DMS79 (cell line): ENCODE measurements around the gene CCSER1.
A peak's percentile ranks its signal among the peaks of the same experiment; 100 is the strongest.
"Not testable (repeated sequence)": the region's sequence is repeated elsewhere in the genome, so short reads cannot be mapped to it uniquely, and the experiment has no call there.

Experiments
- DNase-seq: peaks from one replicate; lab custom pipeline; 2025; lab: John Stamatoyannopoulos, UW

CCSER1 gene

GRCh38 chr4:90299373-90299772 lies 172.2 kb downstream of the CCSER1 start:
- no peak for DNase-seq

GRCh38 chr4:90306810-90307209 lies 179.6 kb downstream of the CCSER1 start:
- no peak for DNase-seq

- DNase-seq, result not testable (repeated sequence)
These were observed 189.9 kb downstream of the CCSER1 start for GRCh38 chr4:90317140-90317539.

DNA sequence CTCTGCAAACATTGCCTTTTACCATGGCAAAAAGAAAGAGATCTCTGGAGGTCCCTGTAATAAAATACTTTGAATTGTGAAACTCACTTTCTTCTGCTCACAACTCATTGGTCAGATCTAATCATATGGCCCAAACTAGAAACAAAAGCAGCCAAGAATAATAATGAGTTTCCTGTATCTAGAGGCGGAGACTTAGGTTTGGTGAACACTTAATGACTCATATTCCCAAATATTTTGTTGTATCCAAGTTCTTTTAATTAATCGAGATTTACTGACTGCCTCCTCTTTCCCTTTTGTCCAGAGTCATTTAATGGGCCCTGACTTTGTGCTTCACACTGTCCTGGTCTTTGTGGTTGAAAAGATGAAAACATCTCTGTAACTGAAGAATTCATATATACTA lies 190.6 kb downstream of the CCSER1 start:
- no peak for DNase-seq

GRCh38 chr4:90318193-90318592 lies 191.0 kb downstream of the CCSER1 start:
- no peak for DNase-seq

DNA sequence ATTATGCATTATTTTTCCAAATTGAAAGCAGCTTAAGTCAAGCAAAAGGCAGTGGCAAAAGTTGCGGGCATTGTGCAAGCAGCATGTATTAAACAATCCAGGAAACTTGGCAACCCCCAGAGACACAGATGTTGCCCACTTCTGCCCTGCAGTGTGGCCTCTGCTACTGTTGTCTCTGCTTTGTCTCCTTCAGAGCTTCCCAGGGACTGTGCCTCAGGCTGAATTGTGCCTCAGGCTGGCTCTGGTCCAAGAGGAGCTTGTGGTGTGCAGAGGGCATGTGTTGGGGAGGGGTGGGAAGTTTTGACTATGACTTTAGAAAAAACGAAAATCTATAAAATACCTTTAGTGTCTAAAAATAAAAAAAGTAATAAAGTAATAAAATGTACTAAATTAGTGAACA lies 201.4 kb downstream of the CCSER1 start:
- DNase-seq, result no peak

GRCh38 chr4:90330546-90330945 lies 203.4 kb downstream of the CCSER1 start:
- no peak for DNase-seq

- DNase-seq, result no peak
These were observed 218.5 kb downstream of the CCSER1 start for GRCh38 chr4:90345549-90346215.

DNA sequence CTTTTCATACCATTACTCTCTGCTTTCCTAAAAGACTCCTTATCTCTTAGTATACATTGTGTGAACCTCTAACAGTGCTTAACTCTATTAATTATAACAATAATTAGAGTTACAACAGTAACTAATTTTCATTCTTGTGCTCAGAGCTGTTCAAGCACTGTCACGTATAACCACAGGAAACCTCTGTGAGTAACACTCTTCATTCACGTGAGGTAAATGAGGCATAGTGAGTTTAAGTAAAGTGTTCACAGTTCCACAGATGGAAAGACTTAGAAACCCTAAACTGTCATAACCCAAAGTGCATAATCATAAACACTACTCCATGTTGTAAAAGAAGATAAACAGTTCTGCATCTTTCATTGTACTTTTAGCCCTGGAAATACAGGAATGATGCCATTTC lies 222.4 kb downstream of the CCSER1 start:
- no peak for DNase-seq

GRCh38 chr4:90357117-90357710 lies 230.0 kb downstream of the CCSER1 start:
- DNase-seq, result peak; percentile 34

GRCh38 chr4:90375081-90375480 lies 247.9 kb downstream of the CCSER1 start:
- DNase-seq, result no peak

- DNase-seq, result no peak
These were observed 266.0 kb downstream of the CCSER1 start for GRCh38 chr4:90393215-90393614.

DNA sequence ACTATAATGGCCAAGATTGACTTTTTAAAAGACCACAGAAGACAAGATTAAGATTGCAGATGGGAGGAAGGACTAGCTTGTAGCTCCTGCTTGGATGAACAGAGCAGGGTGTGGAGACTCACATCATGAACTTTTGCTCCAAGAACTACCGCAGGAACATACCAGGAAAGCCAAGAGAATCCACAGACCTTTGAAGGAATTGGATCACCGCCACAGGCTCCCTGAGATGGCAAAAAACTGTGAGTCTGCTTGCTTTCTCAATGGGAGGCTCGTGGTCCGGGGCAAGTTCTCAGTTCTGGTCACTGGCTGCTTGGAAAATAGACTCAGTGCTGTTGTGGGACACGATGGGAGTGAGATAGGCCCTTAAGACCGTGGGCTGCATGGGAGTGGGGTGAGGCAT lies 276.6 kb downstream of the CCSER1 start:
- no peak for DNase-seq

- not testable (repeated sequence) for DNase-seq
These were observed 280.7 kb downstream of the CCSER1 start for GRCh38 chr4:90407897-90408296.

- DNase-seq, result not testable (repeated sequence)
These were observed 285.6 kb downstream of the CCSER1 start for GRCh38 chr4:90412786-90413185.

- no peak for DNase-seq
These were observed 287.9 kb downstream of the CCSER1 start for GRCh38 chr4:90415116-90415515.

DNA sequence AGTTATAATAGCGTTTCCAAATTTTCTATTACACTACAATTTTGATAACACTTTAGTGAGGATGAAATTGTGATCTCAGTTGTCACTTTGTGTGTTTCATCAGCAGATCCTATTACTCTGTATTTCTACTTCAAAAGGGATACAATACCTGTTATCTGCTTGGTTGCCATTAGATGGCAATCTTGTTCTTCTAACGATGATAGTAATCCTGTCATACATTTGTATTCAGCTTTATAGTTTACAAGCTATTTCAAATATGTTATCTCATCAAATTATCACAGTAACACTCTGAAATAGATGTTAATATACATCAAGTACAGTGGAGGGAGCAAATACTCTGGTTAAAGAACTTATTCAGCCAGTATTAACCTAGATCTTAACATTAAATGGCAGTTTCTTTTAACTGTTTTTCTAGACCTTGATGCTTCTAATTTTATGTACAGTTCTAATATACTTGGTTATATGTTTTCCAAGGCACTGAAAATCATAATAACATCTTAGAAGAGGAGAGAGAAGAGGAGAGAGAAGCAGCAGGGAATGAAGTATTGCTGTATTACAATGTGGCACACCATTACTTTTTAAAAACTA lies 292.0 kb downstream of the CCSER1 start:
- DNase-seq, result peak; percentile 37

DNA sequence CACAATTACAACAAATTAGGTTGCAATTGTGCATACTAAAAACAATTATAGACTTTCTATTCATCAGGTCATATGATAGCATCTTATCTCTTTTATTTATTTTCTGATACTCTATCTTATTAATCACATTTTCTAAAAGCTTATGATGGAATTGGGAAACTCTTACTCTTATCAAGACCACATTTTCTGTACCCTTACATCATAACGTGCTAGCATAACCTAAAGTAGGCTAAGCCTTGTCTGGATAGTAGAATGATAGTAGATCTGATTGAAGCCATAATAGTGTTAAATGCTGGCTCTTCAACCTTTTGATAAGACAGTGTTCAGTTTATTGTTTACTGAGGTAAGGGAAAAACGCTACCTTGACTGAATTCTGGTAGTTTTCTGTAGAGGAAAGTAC lies 294.0 kb downstream of the CCSER1 start:
- DNase-seq, result no peak

DNA sequence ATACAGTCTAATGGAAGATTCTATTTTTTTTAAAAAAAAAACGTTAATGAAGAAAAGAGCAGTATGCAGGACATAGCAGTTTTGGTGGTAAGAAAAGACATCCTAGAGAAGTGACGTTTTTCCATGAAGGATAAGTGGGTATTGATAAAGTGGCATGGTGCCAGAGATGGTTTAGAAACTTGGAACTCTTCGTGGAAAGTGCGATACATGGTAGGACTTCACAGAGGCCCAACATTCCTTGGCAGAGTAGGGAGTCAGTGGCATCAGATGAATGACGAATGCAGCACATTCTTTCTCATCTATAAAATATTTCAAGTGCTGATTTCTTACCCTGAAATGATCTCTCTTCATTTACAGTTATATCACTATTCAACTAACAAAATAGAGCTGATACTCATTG lies 298.7 kb downstream of the CCSER1 start:
- no peak for DNase-seq

DNA sequence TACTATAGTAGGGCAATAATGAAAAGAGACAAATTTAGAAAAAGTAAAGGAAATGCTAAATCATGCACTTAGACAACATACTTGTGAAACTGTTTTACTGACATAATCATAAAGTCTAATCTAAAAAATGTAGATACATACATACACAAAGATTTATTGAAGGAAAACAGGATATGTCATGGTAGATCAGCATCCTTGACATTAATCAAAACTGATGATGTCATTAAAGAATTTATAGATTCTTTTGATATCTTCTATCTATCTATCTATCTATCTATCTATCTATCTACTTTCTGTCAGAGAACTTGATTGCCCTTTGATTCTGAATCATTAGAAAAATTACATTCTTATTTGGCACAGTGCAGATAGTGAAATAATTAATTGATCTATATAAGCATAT lies 311.3 kb downstream of the CCSER1 start:
- DNase-seq, result no peak

DNA sequence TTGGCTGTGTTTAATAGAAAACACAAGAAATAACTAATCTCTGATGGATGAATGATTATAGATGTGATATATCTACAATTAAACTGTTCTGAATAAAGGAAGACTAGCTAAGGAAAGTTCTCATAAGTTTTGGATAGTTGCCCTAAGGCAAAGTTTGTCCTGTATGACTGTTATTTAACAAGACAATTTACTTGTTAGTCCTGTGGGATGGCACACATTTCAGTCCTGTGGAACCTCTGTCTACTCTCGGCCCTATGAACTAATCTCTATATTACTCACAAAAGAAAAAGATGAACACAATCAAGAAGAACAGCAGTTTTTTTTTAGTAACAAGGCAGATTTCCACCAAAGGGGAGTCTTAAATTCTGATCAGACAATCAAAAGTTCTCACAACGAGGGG lies 314.6 kb downstream of the CCSER1 start:
- no peak for DNase-seq

DNA sequence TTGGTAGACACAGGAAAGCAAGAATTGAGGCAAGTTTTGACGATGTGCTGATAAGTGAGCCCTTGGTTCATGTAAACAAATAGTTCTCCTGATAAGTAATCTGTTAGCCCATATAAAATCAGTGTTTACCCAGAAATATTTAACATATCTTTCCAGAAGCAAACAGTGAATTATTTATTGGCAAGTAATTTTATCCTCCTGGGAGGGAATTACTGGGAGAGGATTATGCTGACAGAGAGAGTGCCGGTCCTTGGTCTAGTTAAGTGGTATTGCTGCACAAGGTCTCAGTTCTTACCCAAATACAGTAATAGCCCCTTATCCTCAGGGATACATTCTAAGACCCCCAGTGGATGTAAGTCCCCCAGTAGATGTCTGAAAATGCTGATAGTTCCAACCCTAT lies 315.4 kb downstream of the CCSER1 start:
- DNase-seq, result no peak

GRCh38 chr4:90443231-90443630 lies 316.0 kb downstream of the CCSER1 start:
- DNase-seq, result no peak

DNA sequence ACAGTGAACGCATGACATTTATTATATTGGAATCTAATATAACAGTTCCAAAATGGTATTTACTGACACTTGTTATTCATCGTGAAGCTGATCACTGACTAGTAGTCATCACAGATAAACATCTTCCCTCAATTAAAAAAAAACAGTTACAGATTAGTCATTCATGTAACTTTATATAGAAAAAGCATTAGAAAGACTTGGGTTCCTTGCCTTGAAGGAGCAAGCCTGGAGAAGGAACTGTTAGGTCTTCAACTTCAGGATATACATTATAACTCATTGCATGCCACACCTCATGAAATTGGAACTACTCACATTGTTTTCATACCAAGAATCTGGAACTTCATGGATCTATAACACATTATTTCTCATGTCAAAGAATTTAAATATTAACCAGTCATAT lies 317.7 kb downstream of the CCSER1 start:
- DNase-seq, result no peak
